GM23338 (cell line): ENCODE data around the gene ANP32E. TPM values are rescaled to one million over a fixed set of nuclear protein-coding genes. Genes with fewer than 3 reads are reported as not detected.

Source experiments
- ATAC-seq: fragments of 200-7000 bp; cut with Tn5 transposase; 3 replicates; pipeline ENCODE4 v1.9.1; 2020
- DNase-seq: peaks from one replicate; pipeline ENCODE4 v3.0.0-alpha.2; 2015; ENCODE audit warnings: low spot score
- H2AFZ ChIP-seq: fragments of 200-600 bp; sonication (generic); 2 replicates; pipeline ENCODE4 v1.8.0; 2016; ENCODE audit warnings: antibody characterized with exemption, mild to moderate bottlenecking, moderate library complexity
- H3F3A ChIP-seq: fragments of 200-600 bp; sonication (generic); replicated peaks from 2 replicates; pipeline ENCODE4 v1.8.0; 2017; ENCODE audit warnings: antibody characterized with exemption, mixed run types, low read depth
- H3K27ac ChIP-seq: fragments of 200-600 bp; sonication (generic); 2 replicates; pipeline ENCODE4 v1.6.1; 2016; ENCODE audit warnings: low read depth
- H3K27me3 ChIP-seq: fragments of 200-600 bp; sonication (generic); 2 replicates; pipeline ENCODE4 v1.8.0; 2016; ENCODE audit warnings: mild to moderate bottlenecking, mixed run types, moderate library complexity; ENCODE audit not compliant: insufficient read depth
- H3K36me3 ChIP-seq: fragments of 200-600 bp; sonication (generic); 2 replicates; pipeline ENCODE4 v1.8.0; 2016; ENCODE audit warnings: mild to moderate bottlenecking; ENCODE audit not compliant: insufficient read depth
- H3K4me1 ChIP-seq: fragments of 200-600 bp; sonication (generic); 2 replicates; pipeline ENCODE4 v1.8.0; 2016; ENCODE audit warnings: mild to moderate bottlenecking, moderate library complexity; ENCODE audit not compliant: insufficient read depth
- H3K4me2 ChIP-seq: fragments of 200-600 bp; sonication (generic); 2 replicates; pipeline ENCODE4 v1.7.1; 2017; ENCODE audit warnings: mixed run types
- H3K4me3 ChIP-seq: fragments of 200-600 bp; sonication (generic); 2 replicates; pipeline ENCODE4 v1.6.1; 2016; ENCODE audit warnings: mixed run types
- H3K79me2 ChIP-seq: fragments of 200-600 bp; sonication (generic); replicated peaks from 2 replicates; pipeline ENCODE4 v1.8.0; 2017; ENCODE audit warnings: mild to moderate bottlenecking; ENCODE audit not compliant: insufficient read depth
- H3K9me2 ChIP-seq: fragments of 200-600 bp; sonication (generic); 2 replicates; pipeline ENCODE4 v1.8.0; 2017; ENCODE audit not compliant: insufficient read depth
- H4K20me1 ChIP-seq: fragments of 200-600 bp; sonication (generic); replicated peaks from 2 replicates; pipeline ENCODE4 v1.8.0; 2017; ENCODE audit warnings: mild to moderate bottlenecking; ENCODE audit not compliant: insufficient read depth
- H3K27ac Mint-ChIP-seq: 2 replicates; pipeline ENCODE4 v1.8.0; 2020; ENCODE audit warnings: inconsistent platforms, mild to moderate bottlenecking, moderate library complexity, mixed read lengths
- H3K27me3 Mint-ChIP-seq: 3 replicates; pipeline ENCODE4 v1.8.0; 2022; ENCODE audit warnings: low read depth, mild to moderate bottlenecking, moderate library complexity, mixed read lengths, inconsistent platforms; ENCODE audit not compliant: insufficient read depth, poor library complexity
- H3K36me3 Mint-ChIP-seq: 3 replicates; pipeline ENCODE4 v1.8.0; 2021; ENCODE audit warnings: low read depth, mild to moderate bottlenecking, inconsistent platforms, moderate library complexity, mixed read lengths
- H3K4me1 Mint-ChIP-seq: 3 replicates; pipeline ENCODE4 v1.8.0; 2020; ENCODE audit warnings: mild to moderate bottlenecking, inconsistent platforms, mixed read lengths
- H3K4me3 Mint-ChIP-seq: 3 replicates; pipeline ENCODE4 v1.8.0; 2021; ENCODE audit warnings: moderate library complexity, mild to moderate bottlenecking, inconsistent platforms, mixed read lengths
- H3K9me3 Mint-ChIP-seq: 3 replicates; pipeline ENCODE4 v1.8.0; 2020; ENCODE audit warnings: moderate library complexity, mild to moderate bottlenecking, inconsistent platforms, mixed read lengths
- CREB1 ChIP-seq: fragments of 250-450 bp; sonication (Bioruptor Pico); IDR thresholded peaks from 2 replicates; pipeline ENCODE4 v1.5.0; 2020; ENCODE audit warnings: low read depth, mild to moderate bottlenecking, moderate library complexity
- CTCF ChIP-seq, 2 experiments: fragments of 200-600 bp in 1 of 2; sonication (generic) in 1 of 2; conservative IDR thresholded peaks; 2 replicates each; pipeline versions ENCODE4 v1.5.1 to v1.6.1; 2016 to 2017; ENCODE audit warnings: antibody characterized with exemption in 2 of 2, low read depth in 2 of 2, mild to moderate bottlenecking in 2 of 2, moderate library complexity in 1 of 2
- ETS1 ChIP-seq: IDR thresholded peaks from 2 replicates; pipeline ENCODE4 v1.6.1; 2016; ENCODE audit warnings: antibody characterized with exemption
- EZH2 ChIP-seq: fragments of 200-600 bp; sonication (generic); IDR thresholded peaks from one replicate; pipeline ENCODE4 v1.8.0; 2017; ENCODE audit warnings: antibody characterized with exemption, mild to moderate bottlenecking, low read depth; ENCODE audit not compliant: unreplicated experiment
- EZH2phosphoT487 ChIP-seq: fragments of 200-600 bp; sonication (generic); IDR thresholded peaks from one replicate; pipeline ENCODE4 v1.8.1; 2018; ENCODE audit warnings: antibody characterized with exemption; ENCODE audit not compliant: unreplicated experiment
- JUNB ChIP-seq: IDR thresholded peaks from one replicate; pipeline ENCODE4 v1.6.1; 2016; ENCODE audit warnings: antibody characterized with exemption; ENCODE audit not compliant: unreplicated experiment
- NANOG ChIP-seq: IDR thresholded peaks from 2 replicates; pipeline ENCODE4 v1.6.1; 2016; ENCODE audit warnings: antibody characterized with exemption, borderline replicate concordance
- POLR2AphosphoS5 ChIP-seq: IDR thresholded peaks from 2 replicates; pipeline ENCODE4 v1.6.1; 2016; ENCODE audit warnings: antibody characterized with exemption, low read depth
- STAT1 ChIP-seq: IDR thresholded peaks from one replicate; pipeline ENCODE4 v1.6.1; 2016; ENCODE audit warnings: antibody characterized with exemption; ENCODE audit not compliant: unreplicated experiment
- ZNF114 ChIP-seq: fragments of 250-450 bp; sonication (Bioruptor Pico); IDR thresholded peaks from 2 replicates; pipeline ENCODE4 v1.5.0; 2020; ENCODE audit warnings: mild to moderate bottlenecking, moderate library complexity
- ZNF331 ChIP-seq: fragments of 250-450 bp; sonication (Bioruptor Pico); IDR thresholded peaks from 2 replicates; pipeline ENCODE4 v1.5.0; 2020; ENCODE audit warnings: low read depth, mild to moderate bottlenecking, moderate library complexity
- polyA plus RNA-seq: library from polyadenylated mRNA; unstranded; fragments of >200 nt; fragmentation: Nextera tagmentation; extraction: Ambion mirVana; gene quantifications from 2 replicates; pipeline ENCODE4 v1.2.1, GENCODE V29; 2016
- total RNA-seq: library from RNA; depleted of rRNA; stranded (reverse); fragments of >200 nt; shearing (Covaris generic); gene quantifications from 2 replicates; pipeline ENCODE4 v1.2.3, GENCODE V29; 2014

Gene ANP32E
- total and polyA plus RNA-seq, 2 experiments from 2014 or later: 88.6 to 257 TPM

GRCh38 chr1:150280138-150280707, 44.3 kb upstream of the ANP32E start (continued):
- no peak for TF ChIP-seq EZH2
- no peak for TF ChIP-seq CTCF (conservative IDR thresholded peaks at IDR 0.05; ENCODE audit: low read depth in 2 of 2)
- no peak for TF ChIP-seq CREB1 (CRISPR knock-in tag)

- Mint-ChIP-seq H3K36me3 (peaks cover 5% of the 10 kb centered on the region; the same call in 2 of the 3 replicates), H3K27ac (peak overlapping the region; percentile 92; the same call in 1 of the 2 replicates), H3K27me3 (peaks cover 19% of the 10 kb centered on the region), H3K4me3 (peak overlapping the region; percentile 70), H3K4me1 (peaks cover 32% of the 10 kb centered on the region), H3K9me3 (no peaks in the 10 kb centered on the region; the same call in 1 of the 3 replicates)
- Histone ChIP-seq H3K4me1 (peaks cover 22% of the 10 kb centered on the region), H3K36me3 (no peaks in the 10 kb centered on the region), H3K27ac (no peak overlapping the region), H3K4me3 (peak overlapping the region; percentile 51), H3K27me3 (no peaks in the 10 kb centered on the region), H4K20me1 (no peaks in the 10 kb centered on the region), H3F3A (peaks cover 12% of the 10 kb centered on the region; the same call in 1 of the 2 replicates), H3K9me2 (no peaks in the 10 kb centered on the region), H2AFZ (no peak overlapping the region), H3K79me2 (peaks cover 3% of the 10 kb centered on the region), H3K4me2 (peak overlapping the region; percentile 79)
- no peak for TF ChIP-seq EZH2
- no peak for TF ChIP-seq ZNF331 (CRISPR knock-in tag)
- TF ChIP-seq NANOG: no peak
- no peak for TF ChIP-seq STAT1
- TF ChIP-seq JUNB: no peak
- no peak for TF ChIP-seq ETS1
- TF ChIP-seq EZH2phosphoT487: no peak
- TF ChIP-seq ZNF114 (CRISPR knock-in tag): no peak
- TF ChIP-seq POLR2AphosphoS5: no peak
- TF ChIP-seq CTCF (conservative IDR thresholded peaks at IDR 0.05; ENCODE audit: low read depth in 2 of 2): no peak
- ATAC-seq (no peak), DNase-seq (peak; percentile 9)
These were observed 37.4 kb upstream of the ANP32E start for GRCh38 chr1:150273311-150273710.
